Stomach (tissue), 9 donors: ENCODE measurements around the gene HADH. TPM values are rescaled to one million over a fixed set of nuclear protein-coding genes. Genes with fewer than 3 reads are reported as not detected.

Experiments
- DNase-seq, 2 donors: peaks; one replicate each; pipeline versions ENCODE4 v3.0.0 to v3.0.0-alpha.2; 2013 to 2019
- H3K27ac ChIP-seq, 5 donors: fragments of 200-600 bp in 4 of 5; sonication (generic) in 4 of 5; one replicate each; pipeline ENCODE4 v1.5.1; 2013 to 2019; ENCODE audit warnings: mild to moderate bottlenecking in 1 of 5, moderate library complexity in 1 of 5
- H3K27me3 ChIP-seq, 3 donors: fragments of 200-600 bp; sonication (generic); one replicate each; pipeline ENCODE4 v1.5.1; 2017 to 2019; ENCODE audit warnings: mixed run types in 1 of 3
- H3K36me3 ChIP-seq, 4 donors: fragments of 200-600 bp; sonication (generic); 1 replicate in 3 of 4; 2 replicates in 1 of 4; pipeline ENCODE4 v1.5.1; 2016 to 2019
- H3K4me1 ChIP-seq, 4 donors: fragments of 200-600 bp; sonication (generic); one replicate each; pipeline ENCODE4 v1.5.1; 2016 to 2019
- H3K4me3 ChIP-seq, 4 donors: fragments of 200-600 bp; sonication (generic) in 3 of 4; one replicate each; pipeline ENCODE4 v1.5.1; 2016 to 2019; ENCODE audit warnings: mild to moderate bottlenecking in 1 of 4
- H3K9me3 ChIP-seq, 4 donors: fragments of 200-600 bp; sonication (generic); one replicate each; pipeline ENCODE4 v1.5.1; 2016 to 2019
- CTCF ChIP-seq, 7 experiments: fragments of 450-650 bp in 4 of 7; fragments of 200-600 bp in 3 of 7; sonication (generic) in 3 of 7; IDR thresholded peaks; one replicate each; pipeline ENCODE4 v1.5.1; 2016 to 2019; ENCODE audit warnings: antibody characterized with exemption in 7 of 7, control low read depth in 2 of 7, mild to moderate bottlenecking in 1 of 7
- EP300 ChIP-seq: sonication (generic); formaldehyde crosslinking; IDR thresholded peaks from one replicate; pipeline ENCODE4 v1.6.1; 2017; ENCODE audit warnings: antibody characterized with exemption
- POLR2A ChIP-seq, 4 donors: fragments of 450-650 bp; IDR thresholded peaks; one replicate each; pipeline ENCODE4 v1.6.1; 2016; ENCODE audit warnings: antibody characterized with exemption in 4 of 4, control low read depth in 2 of 4, mild to moderate bottlenecking in 1 of 4, moderate library complexity in 1 of 4
- POLR2AphosphoS5 ChIP-seq, 3 donors: sonication (generic); formaldehyde crosslinking; IDR thresholded peaks; one replicate each; pipeline ENCODE4 v1.6.1; 2016; ENCODE audit warnings: antibody characterized with exemption in 3 of 3
- WGBS, 5 donors: extraction: QIAGEN DNeasy Blood & Tissue Kit in 3 of 5; methylation state at CpG; one replicate each; pipeline versions ENCODE4 v1.1.5 to v1.1.7; 2013 to 2018; 5-methylcytosine and 5-hydroxymethylcytosine counted together
- intact Hi-C: fragments of 100-400 bp; cut with DNase I; formaldehyde crosslinking; loops from one replicate; pipeline ENCODE4 v1.15.1; 2023; ENCODE audit warnings: low total_unique reads
- polyA plus RNA-seq, 3 donors: library from polyadenylated mRNA; stranded (reverse); fragments of 200-250 nt; gene quantifications; one replicate each; pipeline ENCODE4 v1.2.3, GENCODE V29; 2013
- total RNA-seq, 5 donors: library from RNA; depleted of rRNA; stranded (reverse); fragments of >200 nt; gene quantifications; one replicate each; pipeline versions ENCODE4 v1.1.0 to v1.2.3, GENCODE V29; 2014 to 2016
- donor health status: healthy with polysubstance abuse.
- donor health status: Bipolar disorder and iron deficiency.
- donor health status: healthy.

The HADH gene
- total and polyA plus RNA-seq, 8 donors = 51.6 to 118 (median 64.7) TPM

DNA sequence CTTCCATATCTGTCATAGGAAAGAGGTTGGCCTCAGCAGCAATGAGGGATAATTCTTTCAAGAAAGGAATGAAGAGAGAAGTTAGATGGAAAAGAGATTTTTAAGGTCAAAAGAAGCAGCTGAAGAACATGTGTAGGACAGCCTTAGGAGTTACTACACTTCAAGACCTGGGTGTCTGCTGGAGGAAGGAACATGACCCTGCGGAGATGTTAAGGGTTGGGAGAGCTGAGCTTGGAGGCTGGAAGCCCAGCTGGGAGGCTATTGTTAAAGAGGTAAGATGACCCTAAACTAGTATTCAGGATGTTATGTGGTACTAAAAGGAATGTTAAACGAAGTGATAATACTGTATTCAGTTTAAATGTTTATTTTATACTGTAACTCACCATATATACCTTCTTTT, 15.0 kb downstream of the HADH start:
- WGBS, 5 donors = 79 to 88% (median 83%) methylated on average over 2 of the region's 2 CpGs
- DNase-seq = no peak
- intact Hi-C loops = no loop called here
- TF ChIP-seq POLR2AphosphoS5 (IDR thresholded peaks at IDR 0.05) (no peak), CTCF (IDR thresholded peaks at IDR 0.05) (no peak), POLR2A (IDR thresholded peaks at IDR 0.05) (no peak), EP300 (no peak)
- Histone ChIP-seq H3K36me3 (peaks cover 0 to 7% (median 0%) of the 10 kb centered on the region in 4 donors), H3K27me3 (no peaks in the 10 kb centered on the region), H3K4me1 (peaks cover 0 to 22% (median 6%) of the 10 kb centered on the region in 4 donors), H3K4me3 (no peak overlapping the region), H3K9me3 (no peaks in the 10 kb centered on the region), H3K27ac (peak overlapping the region in 1 of 5 donors; percentile 6)

GRCh38 chr4:108005807-108006206, 16.1 kb downstream of the HADH start:
- no peak for DNase-seq
- no peak for TF ChIP-seq EP300
- no peak for TF ChIP-seq POLR2AphosphoS5 (IDR thresholded peaks at IDR 0.05)
- no peak for TF ChIP-seq POLR2A (IDR thresholded peaks at IDR 0.05)
- no peak for TF ChIP-seq CTCF (IDR thresholded peaks at IDR 0.05)
- Histone ChIP-seq H3K27ac (no peak overlapping the region), H3K9me3 (no peaks in the 10 kb centered on the region), H3K4me3 (no peak overlapping the region), H3K27me3 (no peaks in the 10 kb centered on the region), H3K4me1 (peaks cover 0 to 22% (median 6%) of the 10 kb centered on the region in 4 donors), H3K36me3 (peaks cover 0 to 12% (median 6%) of the 10 kb centered on the region in 4 donors)
- 87 to 100% (median 96%) methylated on average over 1 of the region's 1 CpG for WGBS, 5 donors
- intact Hi-C loops = no loop called here

- TF ChIP-seq POLR2AphosphoS5 (IDR thresholded peaks at IDR 0.05) (no peak), CTCF (IDR thresholded peaks at IDR 0.05) (no peak), EP300 (no peak), POLR2A (IDR thresholded peaks at IDR 0.05) (no peak)
- Histone ChIP-seq H3K4me1 (peaks cover 0 to 22% (median 6%) of the 10 kb centered on the region in 4 donors), H3K36me3 (peaks cover 0 to 17% (median 12%) of the 10 kb centered on the region in 4 donors), H3K27ac (no peak overlapping the region), H3K4me3 (no peak overlapping the region), H3K9me3 (no peaks in the 10 kb centered on the region), H3K27me3 (no peaks in the 10 kb centered on the region)
- DNase-seq = no peak
- intact Hi-C loops = no loop called here
Measured at GRCh38 chr4:108006361-108006760, 16.7 kb downstream of the HADH start.

DNA sequence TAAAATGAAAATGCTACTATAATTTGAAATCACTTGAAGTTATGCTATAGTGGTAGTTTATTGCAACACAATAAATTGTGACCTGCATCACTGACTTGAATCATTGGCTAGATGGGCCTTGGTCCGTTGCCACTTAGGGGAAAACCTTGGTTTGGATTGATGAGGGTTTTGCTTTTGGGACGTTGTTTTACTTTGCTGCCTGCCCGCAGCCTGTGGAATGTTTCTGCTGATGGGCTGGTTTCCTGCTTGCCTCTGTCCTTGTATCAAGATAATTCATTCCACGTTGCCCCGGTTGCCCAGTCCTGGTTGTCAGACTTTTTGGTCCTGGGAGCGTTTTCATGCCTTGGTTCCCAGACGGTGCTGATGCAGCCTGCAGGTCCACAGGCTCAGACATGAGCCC, 18.3 kb downstream of the HADH start:
- TF ChIP-seq CTCF (IDR thresholded peaks at IDR 0.05) = no peak
- no peak for TF ChIP-seq POLR2AphosphoS5 (IDR thresholded peaks at IDR 0.05)
- no peak for TF ChIP-seq POLR2A (IDR thresholded peaks at IDR 0.05)
- no peak for TF ChIP-seq EP300
- H3K4me1 ChIP-seq = peaks cover 0 to 31% (median 9%) of the 10 kb centered on the region in 4 donors
- no peaks in the 10 kb centered on the region for H3K9me3 ChIP-seq
- no peak overlapping the region for H3K27ac ChIP-seq
- H3K36me3 ChIP-seq = peaks cover 0 to 32% (median 19%) of the 10 kb centered on the region in 4 donors
- no peak overlapping the region for H3K4me3 ChIP-seq
- WGBS, 5 donors = 85 to 97% (median 95%) methylated on average over 7 of the region's 7 CpGs
- intact Hi-C loops = no loop called here
- DNase-seq = no peak
- no peaks in the 10 kb centered on the region for H3K27me3 ChIP-seq
